GM21723 (cell line): ENCODE measurements around the gene PKNOX2.

ENCODE experiments used
- ATAC-seq: cut with Tn5 transposase; IDR thresholded peaks from one replicate; pipeline ENCODE4 v1.9.1; 2021; ENCODE audit warnings: mild to moderate bottlenecking, moderate library complexity; ENCODE audit not compliant: unreplicated experiment

The PKNOX2 gene

DNA sequence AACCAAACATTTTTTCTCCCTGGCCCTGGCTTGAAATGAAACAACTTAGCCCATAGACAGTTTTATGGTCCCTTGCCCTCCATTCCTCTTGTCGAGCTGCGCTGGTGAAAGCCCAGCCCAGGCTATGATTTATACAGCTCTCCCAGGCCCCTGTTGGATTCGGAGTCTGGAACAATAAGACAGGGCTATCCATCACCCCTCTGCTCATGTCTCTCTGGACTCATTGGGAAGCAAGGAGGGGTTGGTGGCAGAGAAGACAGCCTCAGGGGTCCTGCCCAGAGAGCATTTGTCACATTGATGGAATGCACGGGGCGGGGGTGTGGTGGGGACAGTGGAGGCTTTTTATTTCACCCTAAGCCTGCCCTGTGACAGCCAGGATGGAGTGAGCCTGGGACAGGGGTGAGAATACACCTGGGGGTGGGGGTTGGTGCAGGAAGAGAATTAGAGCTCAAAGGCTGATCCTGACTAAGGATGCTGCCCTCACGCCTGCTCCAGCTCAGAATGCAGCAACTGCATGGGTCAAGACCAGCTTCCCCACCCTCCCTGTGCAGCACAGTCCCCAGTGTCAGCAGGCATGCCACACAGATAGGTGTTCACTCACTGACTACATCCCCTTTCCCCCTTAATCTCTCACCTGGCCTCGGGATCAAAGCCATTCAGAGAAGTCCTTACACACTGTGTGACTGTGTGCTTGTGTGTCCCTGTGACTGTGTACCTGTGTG lies 10.0 kb upstream of the PKNOX2 start:
- no peak for ATAC-seq

DNA sequence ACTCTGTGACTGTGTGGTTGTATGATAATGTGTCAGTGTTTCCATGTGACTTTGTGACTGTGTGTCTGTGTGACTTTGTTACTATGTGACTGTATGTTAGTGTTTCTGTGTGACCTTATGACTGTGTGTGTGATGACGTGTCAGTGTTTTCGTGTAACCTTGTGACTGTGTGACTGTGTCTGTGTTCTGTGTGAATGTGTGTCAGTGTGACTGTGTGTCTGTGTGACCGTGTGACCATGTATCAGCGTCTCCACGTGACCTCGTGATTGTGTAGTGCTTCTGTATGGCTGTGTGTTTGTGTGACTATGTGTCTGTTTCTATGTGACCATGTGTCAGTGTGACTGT lies 9.5 kb upstream of the PKNOX2 start:
- ATAC-seq: no peak

DNA sequence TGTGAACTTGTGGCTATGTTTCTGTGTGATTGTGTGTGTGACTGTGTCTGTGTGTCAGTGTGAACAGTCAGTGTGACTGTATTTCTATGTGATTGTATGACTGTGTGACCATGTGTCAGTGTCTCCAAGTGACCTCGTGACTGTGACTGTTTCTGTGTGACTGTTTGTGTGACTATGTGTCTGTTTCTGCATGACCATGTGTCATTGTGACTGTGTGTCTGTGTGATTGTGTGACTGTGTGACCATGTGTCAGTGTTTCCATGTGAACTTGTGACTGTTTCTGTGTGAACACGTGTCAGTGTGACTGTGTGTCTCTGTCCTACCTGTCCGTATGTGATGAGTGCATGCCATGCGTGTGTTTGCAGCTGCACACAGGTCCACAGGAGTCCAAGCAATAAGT lies 8.8 kb upstream of the PKNOX2 start:
- ATAC-seq: no peak

DNA sequence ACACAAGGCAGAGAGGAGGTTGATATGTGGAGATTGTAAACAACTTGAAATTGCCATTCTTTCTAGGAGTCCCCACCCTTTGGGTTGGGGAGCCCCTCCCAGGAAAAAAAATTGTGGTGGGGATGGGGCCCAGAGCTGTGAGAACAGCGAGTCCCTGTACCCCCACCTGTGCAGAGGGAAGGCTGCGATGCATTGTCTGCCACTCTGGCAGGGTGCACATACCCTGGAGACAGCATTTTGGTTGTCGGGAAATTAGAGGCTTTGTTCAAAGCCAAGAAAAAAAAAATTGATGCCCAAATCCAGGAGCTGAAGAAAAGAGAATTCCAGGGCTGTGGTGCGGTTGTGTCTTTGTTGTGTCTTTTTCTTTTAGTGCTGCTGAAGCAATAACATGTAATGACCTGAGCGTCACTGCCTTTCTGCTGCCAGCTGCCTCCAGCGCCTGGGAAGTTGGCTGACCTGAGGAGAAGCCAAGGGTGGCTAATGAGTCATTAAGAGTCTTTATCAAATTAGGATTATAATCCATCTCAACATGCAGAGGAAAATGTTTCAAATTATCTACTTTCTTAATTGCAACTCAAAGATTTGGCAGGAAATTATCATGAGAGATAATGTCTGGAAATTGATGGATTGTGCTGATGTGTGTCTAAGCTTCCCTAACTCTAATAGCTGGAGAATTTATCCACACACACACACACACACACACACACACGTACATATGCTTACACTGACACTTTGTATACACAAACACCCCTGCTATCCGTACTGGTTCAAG lies 8.0 kb upstream of the PKNOX2 start:
- no peak for ATAC-seq

DNA sequence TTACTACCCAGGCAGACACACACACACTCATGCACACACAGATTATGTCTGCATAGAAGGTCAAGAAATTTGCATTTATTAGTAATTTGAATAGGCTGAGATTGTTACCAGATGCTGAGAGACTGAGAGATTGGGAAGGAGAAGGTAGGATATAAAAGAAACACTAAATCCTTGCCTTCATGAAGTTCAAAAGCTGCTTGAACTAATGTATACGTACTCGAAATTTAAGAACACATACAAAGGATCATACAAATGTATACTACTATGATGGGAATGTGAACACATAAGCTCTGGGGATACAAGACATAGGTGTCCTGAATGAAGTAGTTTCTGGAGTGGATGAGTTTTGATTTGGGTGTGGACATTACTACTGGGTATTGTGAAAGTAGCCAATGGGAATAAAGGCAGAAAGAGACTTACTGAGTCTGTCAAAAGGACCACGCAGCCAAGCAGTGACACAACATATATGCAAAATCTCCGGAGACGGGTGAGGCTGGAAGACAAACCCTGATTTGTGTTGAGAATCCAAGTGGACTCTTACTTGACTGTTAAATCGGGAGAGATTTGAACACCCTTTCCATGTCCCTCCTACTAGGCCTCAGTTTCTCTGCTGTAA lies 7.3 kb upstream of the PKNOX2 start:
- ATAC-seq: no peak

DNA sequence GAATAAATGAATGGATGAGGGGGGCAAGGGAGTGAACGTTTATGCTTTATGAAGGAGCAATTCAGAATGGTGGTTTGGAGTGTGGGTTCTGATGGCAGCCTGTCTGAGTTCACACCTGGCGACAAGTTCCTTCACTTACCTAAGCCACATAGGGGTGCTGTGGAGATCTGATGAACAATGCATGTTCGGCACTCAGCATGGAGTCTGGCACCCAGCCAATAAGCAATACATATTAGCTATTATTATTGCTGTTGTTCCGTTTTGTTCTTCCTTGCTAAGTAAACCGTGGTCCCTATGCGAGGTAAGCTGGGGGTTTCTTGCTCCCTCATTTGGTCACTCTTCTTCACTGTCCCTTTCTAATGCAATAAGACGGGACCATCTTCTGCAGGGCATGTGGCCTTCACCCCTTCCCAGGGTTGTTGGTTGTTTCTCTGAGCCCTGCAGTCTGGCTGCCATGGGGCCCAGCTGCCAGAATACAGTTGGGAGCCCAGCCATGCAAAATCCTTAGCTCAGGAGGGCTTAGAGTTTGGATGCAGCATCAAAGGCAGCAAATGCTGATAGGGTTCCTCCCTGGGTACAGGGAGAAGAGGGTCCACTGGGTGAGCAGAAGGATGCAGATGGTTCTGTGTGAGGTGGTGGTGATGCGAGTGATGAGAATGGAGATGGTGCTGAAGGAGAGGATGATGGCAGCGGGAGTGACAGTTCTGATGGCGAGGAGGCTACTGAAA lies 6.4 kb upstream of the PKNOX2 start:
- ATAC-seq: no peak

DNA sequence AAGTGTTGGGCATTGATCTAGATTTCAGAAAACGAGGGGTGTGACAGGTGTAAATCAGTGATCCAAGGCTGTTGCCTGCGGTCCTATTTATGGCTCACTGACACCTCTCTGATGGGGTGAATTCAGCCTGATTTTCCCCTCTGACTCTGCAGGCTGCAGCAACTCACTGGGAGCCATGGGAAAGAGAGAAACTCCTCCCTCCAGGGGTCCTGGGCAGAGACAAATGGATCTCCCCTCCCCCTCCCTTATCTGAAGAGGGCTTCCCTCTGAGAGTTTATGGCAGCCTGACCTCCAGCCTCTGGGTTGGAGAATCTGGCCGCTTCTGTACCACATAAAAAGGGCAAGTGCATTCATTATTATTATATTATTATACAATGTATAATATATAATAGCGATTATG lies 1.8 kb upstream of the PKNOX2 start:
- no peak for ATAC-seq

DNA sequence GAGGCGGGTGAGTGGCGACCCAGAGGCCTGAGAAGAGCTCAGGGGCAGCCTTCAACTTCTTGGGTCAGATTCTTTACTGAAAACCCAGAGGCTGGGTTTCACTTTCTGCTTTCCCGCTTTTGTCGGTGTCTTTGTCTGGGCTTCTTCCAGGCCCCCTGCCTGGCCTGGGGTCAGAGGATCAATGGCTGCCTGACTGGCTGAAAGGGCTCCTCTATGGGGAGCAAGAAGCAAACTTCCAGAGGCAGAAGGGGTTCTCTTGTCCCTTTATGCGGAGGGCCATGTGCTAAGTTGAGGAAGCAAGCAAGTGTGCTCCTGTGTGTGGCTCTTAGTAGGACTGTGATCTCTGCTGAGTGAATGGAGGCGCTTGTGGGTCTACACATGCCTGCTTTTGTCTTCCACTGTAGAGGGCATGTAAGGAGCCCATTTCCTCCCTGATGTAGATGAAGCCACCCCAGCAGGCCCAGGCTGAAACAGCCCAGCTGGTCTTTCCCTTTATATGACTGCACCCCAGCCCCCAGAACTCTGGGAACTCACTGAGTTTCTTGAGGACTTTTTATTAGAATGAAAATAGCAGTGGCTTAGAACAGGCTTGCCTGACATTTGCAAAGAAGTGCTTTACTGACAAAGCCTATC lies 1.0 kb upstream of the PKNOX2 start:
- ATAC-seq: no peak

DNA sequence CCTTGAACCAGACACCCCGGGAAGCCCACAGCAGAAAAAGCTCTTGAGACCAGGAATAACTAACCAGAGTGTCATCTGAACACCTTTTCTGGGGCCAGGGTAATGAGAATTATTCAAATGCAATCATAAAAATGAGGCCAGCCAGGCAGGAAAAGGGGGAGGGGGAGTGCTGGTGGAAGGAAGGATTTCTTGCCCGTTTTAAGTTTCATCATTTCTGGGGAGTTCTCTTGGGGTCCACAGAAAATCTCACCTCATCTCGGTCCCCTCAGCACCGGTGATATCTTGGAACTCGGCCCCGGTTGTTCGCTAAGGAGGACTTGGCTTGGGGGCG lies 495 bp upstream of the PKNOX2 start:
- no peak for ATAC-seq

DNA sequence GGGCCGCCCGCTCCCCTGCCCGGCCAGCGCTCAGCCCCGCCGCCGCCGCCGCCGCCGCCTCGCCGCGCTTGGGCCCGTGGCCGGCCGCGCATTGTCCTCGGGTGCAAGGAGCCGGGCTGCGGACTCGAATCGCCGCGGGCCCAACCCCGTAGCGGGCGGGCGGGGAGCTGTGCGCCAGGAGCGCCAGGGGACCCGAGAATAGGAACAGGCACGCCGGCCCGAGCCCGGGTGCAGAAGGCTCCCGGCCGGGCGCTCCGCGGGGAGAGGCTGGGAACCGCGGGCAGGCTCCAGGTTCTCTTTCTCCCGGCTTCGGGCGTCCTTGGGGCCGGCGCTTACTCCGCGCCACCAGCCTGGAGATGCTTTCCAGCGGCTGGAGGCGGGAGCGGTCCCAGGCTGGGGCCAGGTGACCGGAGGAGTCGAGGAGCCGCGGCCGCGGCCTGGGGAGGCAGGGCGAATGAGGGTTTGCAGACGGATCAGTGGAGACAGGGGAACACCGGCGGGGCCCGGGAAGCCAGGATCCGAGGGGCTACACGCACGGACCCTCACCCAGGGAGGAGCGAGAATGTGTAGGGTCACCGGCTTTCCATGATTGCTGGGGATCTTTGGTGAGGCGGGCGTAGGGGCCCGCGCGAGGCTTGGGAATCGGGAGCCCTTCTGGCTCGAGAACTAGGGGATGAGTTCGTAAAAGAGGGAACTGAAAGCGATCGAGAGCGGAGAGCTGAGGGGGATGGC lies 726 bp downstream of the PKNOX2 start:
- peak; percentile 23 for ATAC-seq

DNA sequence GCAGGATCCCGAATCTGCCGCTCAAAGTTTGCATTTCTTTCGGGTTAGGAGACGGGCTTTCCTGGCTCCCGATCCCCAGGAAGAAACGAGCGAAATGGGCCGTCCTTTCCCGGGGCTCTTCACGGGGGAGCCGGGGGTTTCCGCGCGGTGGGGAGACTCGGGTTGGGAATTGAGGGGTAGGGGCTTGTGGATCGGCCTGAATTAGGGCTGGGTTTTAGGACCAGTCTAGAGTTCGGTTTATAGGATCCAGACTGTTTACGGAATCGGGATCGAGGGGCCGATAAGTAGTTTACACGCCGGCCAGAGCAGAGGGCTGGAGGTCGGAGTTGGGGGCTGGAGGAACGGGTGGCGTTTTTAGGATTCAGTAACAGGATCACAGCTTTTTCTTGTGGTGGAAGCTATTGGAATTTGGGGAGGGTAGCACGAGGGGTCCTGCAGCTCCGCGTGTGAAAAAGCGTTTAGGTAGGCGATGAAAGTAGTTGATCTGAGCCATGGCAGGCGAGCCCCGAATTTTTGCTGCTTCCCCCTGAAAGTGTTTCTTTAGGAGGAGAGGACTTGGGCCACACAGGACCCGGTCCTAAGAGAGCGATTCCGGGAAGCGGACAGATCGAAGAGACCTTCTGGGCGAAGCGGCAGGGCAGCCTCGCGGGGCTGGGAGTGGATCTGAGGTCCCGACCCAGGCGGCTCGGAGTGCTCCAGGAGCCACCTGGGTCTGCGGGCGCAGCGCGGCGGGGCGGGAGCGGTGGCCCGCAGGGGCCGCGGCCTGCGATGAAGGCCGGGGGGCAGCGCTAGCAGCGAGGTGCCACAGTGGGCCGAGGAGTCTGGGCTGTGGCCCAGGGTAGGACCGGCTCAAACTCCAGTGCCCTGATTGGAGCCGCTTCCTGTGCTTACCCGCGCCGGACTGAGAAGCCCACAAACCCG lies 1.6 kb downstream of the PKNOX2 start:
- no peak for ATAC-seq

DNA sequence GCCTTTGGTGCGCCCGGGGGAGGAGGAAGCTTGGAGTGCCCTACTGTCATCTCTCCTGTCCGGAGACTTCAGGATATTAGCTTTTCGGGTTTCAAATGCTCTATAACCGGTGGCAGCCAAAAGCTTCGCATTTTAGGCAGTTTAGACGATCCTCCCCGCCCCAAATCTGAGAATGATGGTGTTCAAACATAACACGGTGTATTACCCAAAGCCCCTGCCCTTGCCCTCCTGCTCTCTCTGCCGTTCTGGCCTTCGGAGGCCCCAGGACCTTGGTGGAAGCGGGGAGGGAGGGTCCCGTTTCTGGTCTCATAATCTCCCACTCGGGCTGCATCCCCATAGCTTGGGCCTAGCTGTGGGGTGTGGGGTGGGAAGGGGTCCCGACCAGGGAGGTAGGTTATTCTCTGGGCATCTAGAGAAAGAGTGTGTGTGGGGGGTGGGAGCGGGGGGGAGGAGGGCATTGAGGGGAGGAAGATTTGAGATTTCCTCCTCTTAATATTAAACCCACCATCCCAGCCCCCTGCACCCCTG lies 2.3 kb downstream of the PKNOX2 start:
- ATAC-seq: no peak

DNA sequence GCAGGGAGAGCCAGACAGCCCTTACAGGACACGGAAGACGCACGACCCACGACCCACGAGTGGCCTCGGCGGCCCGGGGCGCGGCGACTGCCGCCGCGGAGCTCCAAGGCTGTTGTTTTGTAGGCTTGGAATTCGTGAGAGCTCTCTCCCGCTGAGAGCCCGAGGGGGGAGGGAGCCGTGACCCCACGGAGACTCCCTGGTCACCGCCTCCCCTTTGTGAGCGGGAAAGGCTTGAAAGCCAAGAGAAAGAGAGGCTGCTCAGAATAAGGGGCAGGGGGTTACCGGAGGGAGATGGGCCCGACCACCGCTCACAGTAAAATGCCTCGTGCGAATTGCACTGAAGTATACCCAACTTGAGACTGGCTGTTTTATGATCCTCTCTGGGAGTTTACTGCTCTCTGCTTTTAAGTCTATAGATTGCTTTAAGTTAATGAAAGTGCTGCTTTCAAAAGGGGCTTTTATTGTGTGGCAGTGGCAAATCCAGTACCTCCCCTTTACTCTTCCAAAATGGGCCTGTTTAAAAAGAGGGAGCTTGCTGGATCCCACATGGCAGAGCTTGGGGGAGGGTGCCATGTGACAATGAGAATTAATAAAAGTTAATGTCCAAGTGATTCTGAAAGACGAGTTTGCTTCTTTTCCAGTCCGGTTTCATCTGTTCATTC lies 2.9 kb downstream of the PKNOX2 start:
- no peak for ATAC-seq

DNA sequence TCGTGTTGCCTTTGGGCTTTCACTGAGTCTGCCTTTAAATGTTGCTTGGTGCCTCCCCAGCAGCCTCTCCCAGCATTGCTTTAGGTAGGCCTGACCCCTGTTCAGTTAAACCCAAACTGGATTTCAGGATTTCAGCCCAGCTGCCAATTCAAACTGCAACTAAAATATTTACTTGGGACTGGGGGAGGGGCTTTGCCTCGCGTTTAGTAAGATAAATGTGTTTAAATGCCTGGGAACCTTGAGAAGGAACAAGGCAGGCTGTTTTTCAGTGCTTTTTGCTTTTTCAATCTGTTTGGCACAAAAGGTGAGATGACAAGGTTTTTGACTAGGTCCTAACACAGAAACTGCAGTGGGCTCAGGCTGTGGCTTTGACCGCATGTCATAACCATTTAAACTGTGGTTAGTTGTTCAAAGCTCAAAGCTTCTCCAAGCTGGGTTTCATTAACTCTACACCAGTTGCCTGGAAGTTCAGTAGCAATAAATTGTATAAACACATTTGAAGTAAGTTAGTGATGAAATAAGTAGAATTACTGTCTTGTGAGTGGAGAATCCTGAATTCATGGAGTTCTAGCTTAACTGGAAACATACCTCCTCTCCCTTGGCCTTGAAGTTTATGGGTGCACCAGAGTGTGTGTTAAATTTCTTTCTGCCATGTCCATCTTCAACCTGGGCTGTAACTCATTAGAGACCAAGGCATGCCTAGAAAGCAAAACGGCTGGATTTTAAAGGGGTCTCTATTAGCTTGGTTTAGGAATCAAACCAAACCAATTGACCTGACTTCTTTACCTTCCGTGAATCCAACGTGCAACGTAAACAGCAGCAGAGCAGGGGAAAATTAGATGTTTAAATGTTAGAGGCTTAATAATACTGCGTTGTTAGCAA lies 3.6 kb downstream of the PKNOX2 start:
- ATAC-seq: no peak

DNA sequence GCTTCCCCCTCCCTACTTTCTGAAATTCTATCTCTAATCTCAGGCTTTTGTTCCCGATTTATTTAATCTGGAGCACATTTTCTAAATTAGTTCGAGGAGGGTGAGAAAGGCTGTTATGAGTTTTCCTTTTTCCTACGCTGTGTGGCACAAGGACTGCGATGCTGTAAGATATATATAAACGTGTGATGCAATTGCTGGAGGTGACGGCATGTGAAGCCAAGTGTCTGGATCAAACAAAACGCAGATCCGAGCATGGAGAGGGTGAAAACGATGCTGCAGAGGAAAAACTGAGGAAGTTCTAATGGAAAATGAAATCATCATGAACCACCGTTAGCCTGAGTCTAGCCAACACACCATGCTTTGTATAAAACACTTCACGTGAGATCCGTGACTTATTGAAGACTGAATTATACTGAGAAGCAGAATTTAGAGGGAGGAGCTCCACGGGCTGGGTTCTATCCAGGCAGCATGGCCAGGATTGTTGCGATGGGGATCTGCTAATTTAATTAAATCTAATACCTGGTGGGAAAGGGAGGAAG lies 4.4 kb downstream of the PKNOX2 start:
- no peak for ATAC-seq

DNA sequence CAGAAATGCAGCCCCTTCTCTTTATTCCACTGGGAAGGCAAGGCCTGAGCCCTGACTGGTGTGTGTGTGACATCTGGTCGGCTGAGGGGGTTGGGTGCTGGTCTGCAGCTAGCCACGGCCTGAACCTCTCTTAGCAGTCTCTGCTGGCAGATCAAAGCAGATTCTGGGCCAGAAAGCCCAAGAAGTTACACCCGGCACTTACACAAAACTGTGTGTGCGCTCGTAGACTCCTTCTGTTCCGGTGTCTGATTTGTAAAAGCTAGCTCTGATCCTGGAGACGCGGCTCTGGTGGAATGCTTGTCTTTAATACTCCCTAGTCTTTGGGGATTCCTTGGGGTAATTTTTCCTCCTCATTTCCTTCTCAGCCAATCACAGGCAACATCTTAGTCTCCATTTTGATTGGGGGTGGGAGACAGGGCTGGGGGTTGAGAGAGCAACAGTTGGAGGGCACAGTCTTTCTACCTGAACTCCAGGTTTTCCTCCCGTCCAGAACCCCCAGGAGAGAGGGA lies 5.5 kb downstream of the PKNOX2 start:
- ATAC-seq: no peak

DNA sequence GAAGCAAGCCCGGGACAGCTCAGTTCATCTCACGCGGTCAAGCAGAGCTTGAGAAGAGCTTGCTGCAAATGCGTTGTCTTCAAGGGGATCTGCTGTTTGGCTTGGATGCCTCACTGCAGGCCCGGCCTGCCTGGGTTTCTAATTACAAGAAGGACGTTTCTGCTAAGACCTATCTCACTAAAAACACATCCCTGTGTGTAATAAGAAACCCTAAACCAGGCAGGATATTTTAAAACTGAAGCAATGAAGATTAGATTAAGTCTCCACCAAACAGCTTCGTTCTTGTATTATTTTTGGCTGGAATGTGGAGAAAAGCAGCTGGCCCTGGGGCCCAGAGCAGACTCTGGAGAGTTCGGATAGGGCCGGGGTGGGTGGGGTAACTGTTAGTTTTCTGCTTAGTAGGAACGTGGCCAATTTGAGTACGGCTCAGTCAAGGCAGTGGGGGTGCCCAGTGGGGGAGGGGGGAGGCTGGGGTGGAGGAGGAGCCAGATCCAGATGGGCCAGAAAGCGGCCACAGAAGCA lies 6.0 kb downstream of the PKNOX2 start:
- ATAC-seq: no peak
